GM23338 (cell line): ENCODE results near the gene IL18BP. TPM values are rescaled to one million over a fixed set of nuclear protein-coding genes. Genes with fewer than 3 reads are reported as not detected.

Experiments used
- ATAC-seq: fragments of 200-7000 bp; cut with Tn5 transposase; 3 replicates; pipeline ENCODE4 v1.9.1; 2020
- DNase-seq: peaks from one replicate; pipeline ENCODE4 v3.0.0-alpha.2; 2015; ENCODE audit warnings: low spot score
- H2AFZ ChIP-seq: fragments of 200-600 bp; sonication (generic); 2 replicates; pipeline ENCODE4 v1.8.0; 2016; ENCODE audit warnings: antibody characterized with exemption, mild to moderate bottlenecking, moderate library complexity
- H3F3A ChIP-seq: fragments of 200-600 bp; sonication (generic); replicated peaks from 2 replicates; pipeline ENCODE4 v1.8.0; 2017; ENCODE audit warnings: antibody characterized with exemption, mixed run types, low read depth
- H3K27ac ChIP-seq: fragments of 200-600 bp; sonication (generic); 2 replicates; pipeline ENCODE4 v1.6.1; 2016; ENCODE audit warnings: low read depth
- H3K27me3 ChIP-seq: fragments of 200-600 bp; sonication (generic); 2 replicates; pipeline ENCODE4 v1.8.0; 2016; ENCODE audit warnings: mild to moderate bottlenecking, mixed run types, moderate library complexity; ENCODE audit not compliant: insufficient read depth
- H3K36me3 ChIP-seq: fragments of 200-600 bp; sonication (generic); 2 replicates; pipeline ENCODE4 v1.8.0; 2016; ENCODE audit warnings: mild to moderate bottlenecking; ENCODE audit not compliant: insufficient read depth
- H3K4me1 ChIP-seq: fragments of 200-600 bp; sonication (generic); 2 replicates; pipeline ENCODE4 v1.8.0; 2016; ENCODE audit warnings: mild to moderate bottlenecking, moderate library complexity; ENCODE audit not compliant: insufficient read depth
- H3K4me2 ChIP-seq: fragments of 200-600 bp; sonication (generic); 2 replicates; pipeline ENCODE4 v1.7.1; 2017; ENCODE audit warnings: mixed run types
- H3K4me3 ChIP-seq: fragments of 200-600 bp; sonication (generic); 2 replicates; pipeline ENCODE4 v1.6.1; 2016; ENCODE audit warnings: mixed run types
- H3K79me2 ChIP-seq: fragments of 200-600 bp; sonication (generic); replicated peaks from 2 replicates; pipeline ENCODE4 v1.8.0; 2017; ENCODE audit warnings: mild to moderate bottlenecking; ENCODE audit not compliant: insufficient read depth
- H3K9me2 ChIP-seq: fragments of 200-600 bp; sonication (generic); 2 replicates; pipeline ENCODE4 v1.8.0; 2017; ENCODE audit not compliant: insufficient read depth
- H4K20me1 ChIP-seq: fragments of 200-600 bp; sonication (generic); replicated peaks from 2 replicates; pipeline ENCODE4 v1.8.0; 2017; ENCODE audit warnings: mild to moderate bottlenecking; ENCODE audit not compliant: insufficient read depth
- H3K27ac Mint-ChIP-seq: 2 replicates; pipeline ENCODE4 v1.8.0; 2020; ENCODE audit warnings: inconsistent platforms, mild to moderate bottlenecking, moderate library complexity, mixed read lengths
- H3K27me3 Mint-ChIP-seq: 3 replicates; pipeline ENCODE4 v1.8.0; 2022; ENCODE audit warnings: low read depth, mild to moderate bottlenecking, moderate library complexity, mixed read lengths, inconsistent platforms; ENCODE audit not compliant: insufficient read depth, poor library complexity
- H3K36me3 Mint-ChIP-seq: 3 replicates; pipeline ENCODE4 v1.8.0; 2021; ENCODE audit warnings: low read depth, mild to moderate bottlenecking, inconsistent platforms, moderate library complexity, mixed read lengths
- H3K4me1 Mint-ChIP-seq: 3 replicates; pipeline ENCODE4 v1.8.0; 2020; ENCODE audit warnings: mild to moderate bottlenecking, inconsistent platforms, mixed read lengths
- H3K4me3 Mint-ChIP-seq: 3 replicates; pipeline ENCODE4 v1.8.0; 2021; ENCODE audit warnings: moderate library complexity, mild to moderate bottlenecking, inconsistent platforms, mixed read lengths
- H3K9me3 Mint-ChIP-seq: 3 replicates; pipeline ENCODE4 v1.8.0; 2020; ENCODE audit warnings: moderate library complexity, mild to moderate bottlenecking, inconsistent platforms, mixed read lengths
- CREB1 ChIP-seq: fragments of 250-450 bp; sonication (Bioruptor Pico); IDR thresholded peaks from 2 replicates; pipeline ENCODE4 v1.5.0; 2020; ENCODE audit warnings: low read depth, mild to moderate bottlenecking, moderate library complexity
- ETS1 ChIP-seq: IDR thresholded peaks from 2 replicates; pipeline ENCODE4 v1.6.1; 2016; ENCODE audit warnings: antibody characterized with exemption
- EZH2 ChIP-seq: fragments of 200-600 bp; sonication (generic); IDR thresholded peaks from one replicate; pipeline ENCODE4 v1.8.0; 2017; ENCODE audit warnings: antibody characterized with exemption, mild to moderate bottlenecking, low read depth; ENCODE audit not compliant: unreplicated experiment
- EZH2phosphoT487 ChIP-seq: fragments of 200-600 bp; sonication (generic); IDR thresholded peaks from one replicate; pipeline ENCODE4 v1.8.1; 2018; ENCODE audit warnings: antibody characterized with exemption; ENCODE audit not compliant: unreplicated experiment
- JUNB ChIP-seq: IDR thresholded peaks from one replicate; pipeline ENCODE4 v1.6.1; 2016; ENCODE audit warnings: antibody characterized with exemption; ENCODE audit not compliant: unreplicated experiment
- NANOG ChIP-seq: IDR thresholded peaks from 2 replicates; pipeline ENCODE4 v1.6.1; 2016; ENCODE audit warnings: antibody characterized with exemption, borderline replicate concordance
- POLR2AphosphoS5 ChIP-seq: IDR thresholded peaks from 2 replicates; pipeline ENCODE4 v1.6.1; 2016; ENCODE audit warnings: antibody characterized with exemption, low read depth
- STAT1 ChIP-seq: IDR thresholded peaks from one replicate; pipeline ENCODE4 v1.6.1; 2016; ENCODE audit warnings: antibody characterized with exemption; ENCODE audit not compliant: unreplicated experiment
- ZNF114 ChIP-seq: fragments of 250-450 bp; sonication (Bioruptor Pico); IDR thresholded peaks from 2 replicates; pipeline ENCODE4 v1.5.0; 2020; ENCODE audit warnings: mild to moderate bottlenecking, moderate library complexity
- ZNF331 ChIP-seq: fragments of 250-450 bp; sonication (Bioruptor Pico); IDR thresholded peaks from 2 replicates; pipeline ENCODE4 v1.5.0; 2020; ENCODE audit warnings: low read depth, mild to moderate bottlenecking, moderate library complexity
- polyA plus RNA-seq: library from polyadenylated mRNA; unstranded; fragments of >200 nt; fragmentation: Nextera tagmentation; extraction: Ambion mirVana; gene quantifications from 2 replicates; pipeline ENCODE4 v1.2.1, GENCODE V29; 2016
- total RNA-seq: library from RNA; depleted of rRNA; stranded (reverse); fragments of >200 nt; shearing (Covaris generic); gene quantifications from 2 replicates; pipeline ENCODE4 v1.2.3, GENCODE V29; 2014
- TF ChIP-seq, protein P1 (sequence below), 2 experiments: fragments of 200-600 bp in 1 of 2; sonication (generic) in 1 of 2; conservative IDR thresholded peaks; 2 replicates each; pipeline versions ENCODE4 v1.5.1 to v1.6.1; 2016 to 2017; ENCODE audit warnings: antibody characterized with exemption in 2 of 2, low read depth in 2 of 2, mild to moderate bottlenecking in 2 of 2, moderate library complexity in 1 of 2
- TF ChIP-seq, protein P2 (sequence below): fragments of 250-450 bp; sonication (Bioruptor Pico); IDR thresholded peaks from 2 replicates; pipeline ENCODE4 v1.5.0; 2020; ENCODE audit warnings: mild to moderate bottlenecking, moderate library complexity
- TF ChIP-seq, protein P3 (sequence below): IDR thresholded peaks from one replicate; pipeline ENCODE4 v1.6.1; 2018; ENCODE audit warnings: antibody characterized with exemption; ENCODE audit not compliant: unreplicated experiment

The IL18BP gene
- total and polyA plus RNA-seq, 2 experiments from 2014 or later: 3.8 to 11.2 TPM

- Mint-ChIP-seq H3K9me3 (no peaks in the 10 kb centered on the region), H3K36me3 (peaks cover 28% of the 10 kb centered on the region), H3K4me1 (peaks cover 4% of the 10 kb centered on the region; the same call in 2 of the 3 replicates), H3K27me3 (peaks cover 7% of the 10 kb centered on the region), H3K27ac (0 out of 2 replicates have a peak overlapping the region, but pooled peaks have one; percentile 2), H3K4me3 (no peak overlapping the region)
- Histone ChIP-seq H2AFZ (no peak overlapping the region), H3K27ac (no peak overlapping the region), H3K4me2 (no peak overlapping the region), H3K27me3 (no peaks in the 10 kb centered on the region), H4K20me1 (peaks cover 17% of the 10 kb centered on the region), H3K4me3 (no peak overlapping the region), H3K79me2 (peaks cover 17% of the 10 kb centered on the region), H3F3A (peaks cover under 1% of the 10 kb centered on the region; the same call in 1 of the 2 replicates), H3K9me2 (no peaks in the 10 kb centered on the region), H3K36me3 (peaks cover 9% of the 10 kb centered on the region), H3K4me1 (no peaks in the 10 kb centered on the region)
- no peak for DNase-seq
- TF ChIP-seq ZNF114 (no peak), STAT1 (no peak), CREB1 (CRISPR knock-in tag) (no peak), EZH2 (no peak), EZH2phosphoT487 (no peak), ETS1 (no peak), POLR2AphosphoS5 (no peak), ZNF331 (CRISPR knock-in tag) (no peak), NANOG (no peak), JUNB (no peak)
- TF ChIP-seq, protein P1, sequence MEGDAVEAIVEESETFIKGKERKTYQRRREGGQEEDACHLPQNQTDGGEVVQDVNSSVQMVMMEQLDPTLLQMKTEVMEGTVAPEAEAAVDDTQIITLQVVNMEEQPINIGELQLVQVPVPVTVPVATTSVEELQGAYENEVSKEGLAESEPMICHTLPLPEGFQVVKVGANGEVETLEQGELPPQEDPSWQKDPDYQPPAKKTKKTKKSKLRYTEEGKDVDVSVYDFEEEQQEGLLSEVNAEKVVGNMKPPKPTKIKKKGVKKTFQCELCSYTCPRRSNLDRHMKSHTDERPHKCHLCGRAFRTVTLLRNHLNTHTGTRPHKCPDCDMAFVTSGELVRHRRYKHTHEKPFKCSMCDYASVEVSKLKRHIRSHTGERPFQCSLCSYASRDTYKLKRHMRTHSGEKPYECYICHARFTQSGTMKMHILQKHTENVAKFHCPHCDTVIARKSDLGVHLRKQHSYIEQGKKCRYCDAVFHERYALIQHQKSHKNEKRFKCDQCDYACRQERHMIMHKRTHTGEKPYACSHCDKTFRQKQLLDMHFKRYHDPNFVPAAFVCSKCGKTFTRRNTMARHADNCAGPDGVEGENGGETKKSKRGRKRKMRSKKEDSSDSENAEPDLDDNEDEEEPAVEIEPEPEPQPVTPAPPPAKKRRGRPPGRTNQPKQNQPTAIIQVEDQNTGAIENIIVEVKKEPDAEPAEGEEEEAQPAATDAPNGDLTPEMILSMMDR (conservative IDR thresholded peaks at IDR 0.05; ENCODE audit: low read depth in 2 of 2): no peak
- TF ChIP-seq, protein P2, sequence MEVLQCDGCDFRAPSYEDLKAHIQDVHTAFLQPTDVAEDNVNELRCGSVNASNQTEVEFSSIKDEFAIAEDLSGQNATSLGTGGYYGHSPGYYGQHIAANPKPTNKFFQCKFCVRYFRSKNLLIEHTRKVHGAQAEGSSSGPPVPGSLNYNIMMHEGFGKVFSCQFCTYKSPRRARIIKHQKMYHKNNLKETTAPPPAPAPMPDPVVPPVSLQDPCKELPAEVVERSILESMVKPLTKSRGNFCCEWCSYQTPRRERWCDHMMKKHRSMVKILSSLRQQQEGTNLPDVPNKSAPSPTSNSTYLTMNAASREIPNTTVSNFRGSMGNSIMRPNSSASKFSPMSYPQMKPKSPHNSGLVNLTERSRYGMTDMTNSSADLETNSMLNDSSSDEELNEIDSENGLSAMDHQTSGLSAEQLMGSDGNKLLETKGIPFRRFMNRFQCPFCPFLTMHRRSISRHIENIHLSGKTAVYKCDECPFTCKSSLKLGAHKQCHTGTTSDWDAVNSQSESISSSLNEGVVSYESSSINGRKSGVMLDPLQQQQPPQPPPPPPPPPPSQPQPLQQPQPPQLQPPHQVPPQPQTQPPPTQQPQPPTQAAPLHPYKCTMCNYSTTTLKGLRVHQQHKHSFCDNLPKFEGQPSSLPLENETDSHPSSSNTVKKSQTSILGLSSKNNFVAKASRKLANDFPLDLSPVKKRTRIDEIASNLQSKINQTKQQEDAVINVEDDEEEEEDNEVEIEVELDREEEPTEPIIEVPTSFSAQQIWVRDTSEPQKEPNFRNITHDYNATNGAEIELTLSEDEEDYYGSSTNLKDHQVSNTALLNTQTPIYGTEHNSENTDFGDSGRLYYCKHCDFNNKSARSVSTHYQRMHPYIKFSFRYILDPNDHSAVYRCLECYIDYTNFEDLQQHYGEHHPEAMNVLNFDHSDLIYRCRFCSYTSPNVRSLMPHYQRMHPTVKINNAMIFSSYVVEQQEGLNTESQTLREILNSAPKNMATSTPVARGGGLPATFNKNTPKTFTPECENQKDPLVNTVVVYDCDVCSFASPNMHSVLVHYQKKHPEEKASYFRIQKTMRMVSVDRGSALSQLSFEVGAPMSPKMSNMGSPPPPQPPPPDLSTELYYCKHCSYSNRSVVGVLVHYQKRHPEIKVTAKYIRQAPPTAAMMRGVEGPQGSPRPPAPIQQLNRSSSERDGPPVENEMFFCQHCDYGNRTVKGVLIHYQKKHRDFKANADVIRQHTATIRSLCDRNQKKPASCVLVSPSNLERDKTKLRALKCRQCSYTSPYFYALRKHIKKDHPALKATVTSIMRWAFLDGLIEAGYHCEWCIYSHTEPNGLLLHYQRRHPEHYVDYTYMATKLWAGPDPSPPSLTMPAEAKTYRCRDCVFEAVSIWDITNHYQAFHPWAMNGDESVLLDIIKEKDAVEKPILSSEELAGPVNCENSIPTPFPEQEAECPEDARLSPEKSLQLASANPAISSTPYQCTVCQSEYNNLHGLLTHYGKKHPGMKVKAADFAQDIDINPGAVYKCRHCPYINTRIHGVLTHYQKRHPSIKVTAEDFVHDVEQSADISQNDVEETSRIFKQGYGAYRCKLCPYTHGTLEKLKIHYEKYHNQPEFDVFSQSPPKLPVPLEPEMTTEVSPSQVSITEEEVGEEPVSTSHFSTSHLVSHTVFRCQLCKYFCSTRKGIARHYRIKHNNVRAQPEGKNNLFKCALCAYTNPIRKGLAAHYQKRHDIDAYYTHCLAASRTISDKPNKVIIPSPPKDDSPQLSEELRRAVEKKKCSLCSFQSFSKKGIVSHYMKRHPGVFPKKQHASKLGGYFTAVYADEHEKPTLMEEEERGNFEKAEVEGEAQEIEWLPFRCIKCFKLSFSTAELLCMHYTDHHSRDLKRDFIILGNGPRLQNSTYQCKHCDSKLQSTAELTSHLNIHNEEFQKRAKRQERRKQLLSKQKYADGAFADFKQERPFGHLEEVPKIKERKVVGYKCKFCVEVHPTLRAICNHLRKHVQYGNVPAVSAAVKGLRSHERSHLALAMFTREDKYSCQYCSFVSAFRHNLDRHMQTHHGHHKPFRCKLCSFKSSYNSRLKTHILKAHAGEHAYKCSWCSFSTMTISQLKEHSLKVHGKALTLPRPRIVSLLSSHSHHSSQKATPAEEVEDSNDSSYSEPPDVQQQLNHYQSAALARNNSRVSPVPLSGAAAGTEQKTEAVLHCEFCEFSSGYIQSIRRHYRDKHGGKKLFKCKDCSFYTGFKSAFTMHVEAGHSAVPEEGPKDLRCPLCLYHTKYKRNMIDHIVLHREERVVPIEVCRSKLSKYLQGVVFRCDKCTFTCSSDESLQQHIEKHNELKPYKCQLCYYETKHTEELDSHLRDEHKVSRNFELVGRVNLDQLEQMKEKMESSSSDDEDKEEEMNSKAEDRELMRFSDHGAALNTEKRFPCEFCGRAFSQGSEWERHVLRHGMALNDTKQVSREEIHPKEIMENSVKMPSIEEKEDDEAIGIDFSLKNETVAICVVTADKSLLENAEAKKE (CRISPR knock-in tag): no peak
- TF ChIP-seq, protein P3, sequence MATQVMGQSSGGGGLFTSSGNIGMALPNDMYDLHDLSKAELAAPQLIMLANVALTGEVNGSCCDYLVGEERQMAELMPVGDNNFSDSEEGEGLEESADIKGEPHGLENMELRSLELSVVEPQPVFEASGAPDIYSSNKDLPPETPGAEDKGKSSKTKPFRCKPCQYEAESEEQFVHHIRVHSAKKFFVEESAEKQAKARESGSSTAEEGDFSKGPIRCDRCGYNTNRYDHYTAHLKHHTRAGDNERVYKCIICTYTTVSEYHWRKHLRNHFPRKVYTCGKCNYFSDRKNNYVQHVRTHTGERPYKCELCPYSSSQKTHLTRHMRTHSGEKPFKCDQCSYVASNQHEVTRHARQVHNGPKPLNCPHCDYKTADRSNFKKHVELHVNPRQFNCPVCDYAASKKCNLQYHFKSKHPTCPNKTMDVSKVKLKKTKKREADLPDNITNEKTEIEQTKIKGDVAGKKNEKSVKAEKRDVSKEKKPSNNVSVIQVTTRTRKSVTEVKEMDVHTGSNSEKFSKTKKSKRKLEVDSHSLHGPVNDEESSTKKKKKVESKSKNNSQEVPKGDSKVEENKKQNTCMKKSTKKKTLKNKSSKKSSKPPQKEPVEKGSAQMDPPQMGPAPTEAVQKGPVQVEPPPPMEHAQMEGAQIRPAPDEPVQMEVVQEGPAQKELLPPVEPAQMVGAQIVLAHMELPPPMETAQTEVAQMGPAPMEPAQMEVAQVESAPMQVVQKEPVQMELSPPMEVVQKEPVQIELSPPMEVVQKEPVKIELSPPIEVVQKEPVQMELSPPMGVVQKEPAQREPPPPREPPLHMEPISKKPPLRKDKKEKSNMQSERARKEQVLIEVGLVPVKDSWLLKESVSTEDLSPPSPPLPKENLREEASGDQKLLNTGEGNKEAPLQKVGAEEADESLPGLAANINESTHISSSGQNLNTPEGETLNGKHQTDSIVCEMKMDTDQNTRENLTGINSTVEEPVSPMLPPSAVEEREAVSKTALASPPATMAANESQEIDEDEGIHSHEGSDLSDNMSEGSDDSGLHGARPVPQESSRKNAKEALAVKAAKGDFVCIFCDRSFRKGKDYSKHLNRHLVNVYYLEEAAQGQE: no peak
- no peak for ATAC-seq
Observed at GRCh38 chr11:72030472-72031045, 31.9 kb downstream of the IL18BP start.
